GM12874 (cell line): ENCODE data around the gene ASB1.

ENCODE experiments used
- CTCF ChIP-seq: IDR thresholded peaks from 2 replicates; pipeline ENCODE4 v1.5.1; 2011; ENCODE audit warnings: low read depth, mild to moderate bottlenecking, control low read depth, low read length, moderate library complexity; ENCODE audit not compliant: insufficient read depth

Gene ASB1

GRCh38 chr2:238413368-238413767, 13.4 kb upstream of the ASB1 start:
- no peak for TF ChIP-seq CTCF

GRCh38 chr2:238415036-238415764, 11.5 kb upstream of the ASB1 start:
- TF ChIP-seq CTCF = no peak

- TF ChIP-seq CTCF = no peak
Observed at GRCh38 chr2:238415893-238416292, 10.8 kb upstream of the ASB1 start.

- TF ChIP-seq CTCF = no peak
Observed at GRCh38 chr2:238418196-238418998, 8.3 kb upstream of the ASB1 start.

- no peak for TF ChIP-seq CTCF
Observed at GRCh38 chr2:238418999-238419546, 7.7 kb upstream of the ASB1 start.

- TF ChIP-seq CTCF = no peak
Observed at GRCh38 chr2:238420442-238420841, 6.3 kb upstream of the ASB1 start.

- no peak for TF ChIP-seq CTCF
Observed at GRCh38 chr2:238420878-238421694, 5.6 kb upstream of the ASB1 start.
